Measurements from ENCODE around the gene CEP164.

DNA sequence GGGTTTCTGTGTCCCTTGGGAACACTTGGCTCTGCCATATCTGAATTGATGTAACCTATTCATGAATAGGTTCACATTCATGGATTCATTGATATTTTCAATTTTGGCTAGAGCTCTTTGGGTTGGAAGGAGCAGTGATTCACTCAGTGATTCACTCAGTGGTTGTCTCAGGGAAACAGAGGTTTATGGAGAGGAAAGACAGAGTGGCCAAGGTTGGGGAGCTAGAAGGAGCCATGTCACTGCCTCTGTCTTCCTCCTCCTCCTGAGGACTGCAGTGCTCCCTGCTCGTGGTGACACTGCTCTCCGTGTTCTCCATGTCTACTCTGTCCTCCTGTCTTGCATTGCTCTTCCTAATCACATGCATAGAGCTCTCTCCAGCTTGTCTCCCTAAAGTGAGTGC lies 17.4 kb downstream of the CEP164 start:
- TF ChIP-seq, protein P1, sequence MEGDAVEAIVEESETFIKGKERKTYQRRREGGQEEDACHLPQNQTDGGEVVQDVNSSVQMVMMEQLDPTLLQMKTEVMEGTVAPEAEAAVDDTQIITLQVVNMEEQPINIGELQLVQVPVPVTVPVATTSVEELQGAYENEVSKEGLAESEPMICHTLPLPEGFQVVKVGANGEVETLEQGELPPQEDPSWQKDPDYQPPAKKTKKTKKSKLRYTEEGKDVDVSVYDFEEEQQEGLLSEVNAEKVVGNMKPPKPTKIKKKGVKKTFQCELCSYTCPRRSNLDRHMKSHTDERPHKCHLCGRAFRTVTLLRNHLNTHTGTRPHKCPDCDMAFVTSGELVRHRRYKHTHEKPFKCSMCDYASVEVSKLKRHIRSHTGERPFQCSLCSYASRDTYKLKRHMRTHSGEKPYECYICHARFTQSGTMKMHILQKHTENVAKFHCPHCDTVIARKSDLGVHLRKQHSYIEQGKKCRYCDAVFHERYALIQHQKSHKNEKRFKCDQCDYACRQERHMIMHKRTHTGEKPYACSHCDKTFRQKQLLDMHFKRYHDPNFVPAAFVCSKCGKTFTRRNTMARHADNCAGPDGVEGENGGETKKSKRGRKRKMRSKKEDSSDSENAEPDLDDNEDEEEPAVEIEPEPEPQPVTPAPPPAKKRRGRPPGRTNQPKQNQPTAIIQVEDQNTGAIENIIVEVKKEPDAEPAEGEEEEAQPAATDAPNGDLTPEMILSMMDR (conservative IDR thresholded peaks at IDR 0.05), result no peak
- TF ChIP-seq EZH2 (IDR thresholded peaks at IDR 0.05; ENCODE audit: low read depth), result no peak
